HepG2 (cell line): ENCODE results near the gene AKAP6. TPM values are rescaled to one million over a fixed set of nuclear protein-coding genes. Genes with fewer than 3 reads are reported as not detected.
A peak's percentile ranks its signal among the peaks of the same experiment; 100 is the strongest.

Experiments
- BORCS8-MEF2B ChIP-seq: sonication (generic); formaldehyde crosslinking; IDR thresholded peaks from 2 replicates; pipeline ENCODE4 v1.8.0; 2022; ENCODE audit warnings: mild to moderate bottlenecking, missing genetic modification reagents
- BRD4 ChIP-seq: sonication (generic); formaldehyde crosslinking; IDR thresholded peaks from 2 replicates; pipeline ENCODE4 v1.4.0; 2020; ENCODE audit warnings: missing genetic modification reagents
- CHD4 ChIP-seq: fragments of 200-600 bp; sonication (generic); IDR thresholded peaks from 2 replicates; pipeline ENCODE4 v1.7.0; 2017; ENCODE audit warnings: mild to moderate bottlenecking, low read length, borderline replicate concordance
- DR1 ChIP-seq: sonication (generic); formaldehyde crosslinking; IDR thresholded peaks from 2 replicates; pipeline ENCODE4 v1.8.0; 2021; ENCODE audit warnings: mild to moderate bottlenecking, missing genetic modification reagents, inconsistent platforms
- FOXK1 ChIP-seq: sonication (generic); formaldehyde crosslinking; IDR thresholded peaks from 2 replicates; pipeline ENCODE4 v1.4.0; 2020; ENCODE audit warnings: low read depth, missing genetic modification reagents, borderline replicate concordance
- GATAD1 ChIP-seq: IDR thresholded peaks from 2 replicates; pipeline ENCODE4 v1.6.1; 2016; ENCODE audit warnings: missing genetic modification reagents, missing compliant biosample characterization
- HHEX ChIP-seq: IDR thresholded peaks from 2 replicates; pipeline ENCODE4 v1.6.1; 2016; ENCODE audit warnings: control low read depth
- HOXA5 ChIP-seq: sonication (generic); formaldehyde crosslinking; IDR thresholded peaks from 2 replicates; pipeline ENCODE4 v1.4.0; 2020; ENCODE audit warnings: missing genetic modification reagents
- IRF2 ChIP-seq: IDR thresholded peaks from 2 replicates; pipeline ENCODE4 v1.6.1; 2018; ENCODE audit warnings: missing genetic modification reagents, missing compliant biosample characterization
- MATR3 ChIP-seq: sonication (generic); formaldehyde crosslinking; IDR thresholded peaks from 2 replicates; pipeline ENCODE4 v1.4.0; 2020; ENCODE audit warnings: missing genetic modification reagents
- POGZ ChIP-seq: sonication (generic); formaldehyde crosslinking; IDR thresholded peaks from 2 replicates; pipeline ENCODE4 v1.4.0; 2020; ENCODE audit warnings: mild to moderate bottlenecking, missing genetic modification reagents
- RNF2 ChIP-seq: fragments of 450-650 bp; conservative IDR thresholded peaks from 2 replicates; pipeline ENCODE4 v1.6.1; 2016; ENCODE audit warnings: low read depth
- SMARCE1 ChIP-seq: fragments of 450-650 bp; IDR thresholded peaks from 2 replicates; pipeline ENCODE4 v1.6.1; 2017; ENCODE audit warnings: borderline replicate concordance
- THAP11 ChIP-seq: IDR thresholded peaks from 2 replicates; pipeline ENCODE4 v1.6.1; 2016; ENCODE audit warnings: missing biosample characterization, missing genetic modification reagents
- ZBTB4 ChIP-seq: sonication (generic); formaldehyde crosslinking; IDR thresholded peaks from 2 replicates; pipeline ENCODE4 v1.4.0; 2020; ENCODE audit warnings: missing genetic modification reagents, mild to moderate bottlenecking, borderline replicate concordance
- ZFX ChIP-seq: sonication (generic); formaldehyde crosslinking; IDR thresholded peaks from 2 replicates; pipeline ENCODE4 v1.4.0; 2020; ENCODE audit warnings: mild to moderate bottlenecking, low read depth, missing genetic modification reagents, moderate library complexity
- ZMYM4 ChIP-seq: sonication (generic); formaldehyde crosslinking; IDR thresholded peaks from 2 replicates; pipeline ENCODE4 v1.8.1; 2023; ENCODE audit warnings: mild to moderate bottlenecking, missing genetic modification reagents
- ZNF577 ChIP-seq: sonication (generic); formaldehyde crosslinking; IDR thresholded peaks from 2 replicates; pipeline ENCODE4 v1.4.0; 2020; ENCODE audit warnings: mild to moderate bottlenecking, low read depth, missing genetic modification reagents, borderline replicate concordance
- ZNF580 ChIP-seq: IDR thresholded peaks from 2 replicates; pipeline ENCODE4 v1.6.1; 2016; ENCODE audit warnings: low read depth, borderline replicate concordance
- ZNF619 ChIP-seq: sonication (generic); formaldehyde crosslinking; IDR thresholded peaks from 2 replicates; pipeline ENCODE4 v1.4.0; 2020; ENCODE audit warnings: mild to moderate bottlenecking, missing genetic modification reagents
- ZNF674 ChIP-seq: sonication (generic); formaldehyde crosslinking; IDR thresholded peaks from 2 replicates; pipeline ENCODE4 v1.5.0; 2020; ENCODE audit warnings: low read depth, mild to moderate bottlenecking, missing genetic modification reagents
- ZNF790 ChIP-seq: sonication (generic); formaldehyde crosslinking; IDR thresholded peaks from 2 replicates; pipeline ENCODE4 v1.8.0; 2022; ENCODE audit warnings: missing genetic modification reagents, mild to moderate bottlenecking, borderline replicate concordance
- polyA plus RNA-seq, 8 experiments: library from polyadenylated mRNA; depleted of rRNA in 3 of 8; stranded (reverse) in 7 of 8; unstranded in 1 of 8; fragments of >200 nt; fragmentation: Illumina TruSeq in 4 of 8; extraction: Trizol in 4 of 8; gene quantifications; 2 replicates each; pipeline versions ENCODE4 v1.2.1 to v1.2.3, GENCODE V29; 2011 to 2016; ENCODE audit warnings: low read depth in 4 of 8, missing spikeins in 1 of 8, mixed read lengths in 1 of 8; ENCODE audit not compliant: insufficient read depth in 1 of 8
- total RNA-seq, 5 experiments: library from RNA; depleted of rRNA; stranded (reverse); fragments of >200 nt; fragmentation: Illumina TruSeq; extraction: Trizol; gene quantifications; 2 replicates each; pipeline ENCODE4 v1.2.3, GENCODE V29; 2016; ENCODE audit warnings: low read depth in 1 of 5
- TF ChIP-seq, protein P1 (sequence below): IDR thresholded peaks from 2 replicates; pipeline ENCODE4 v1.6.1; 2018; ENCODE audit warnings: missing genetic modification reagents

Gene AKAP6
- total and polyA plus RNA-seq, 2 of the 13 experiments (the other 11 are each of a cell fraction or from before 2014, with no cell fraction given): 1.4 TPM

DNA sequence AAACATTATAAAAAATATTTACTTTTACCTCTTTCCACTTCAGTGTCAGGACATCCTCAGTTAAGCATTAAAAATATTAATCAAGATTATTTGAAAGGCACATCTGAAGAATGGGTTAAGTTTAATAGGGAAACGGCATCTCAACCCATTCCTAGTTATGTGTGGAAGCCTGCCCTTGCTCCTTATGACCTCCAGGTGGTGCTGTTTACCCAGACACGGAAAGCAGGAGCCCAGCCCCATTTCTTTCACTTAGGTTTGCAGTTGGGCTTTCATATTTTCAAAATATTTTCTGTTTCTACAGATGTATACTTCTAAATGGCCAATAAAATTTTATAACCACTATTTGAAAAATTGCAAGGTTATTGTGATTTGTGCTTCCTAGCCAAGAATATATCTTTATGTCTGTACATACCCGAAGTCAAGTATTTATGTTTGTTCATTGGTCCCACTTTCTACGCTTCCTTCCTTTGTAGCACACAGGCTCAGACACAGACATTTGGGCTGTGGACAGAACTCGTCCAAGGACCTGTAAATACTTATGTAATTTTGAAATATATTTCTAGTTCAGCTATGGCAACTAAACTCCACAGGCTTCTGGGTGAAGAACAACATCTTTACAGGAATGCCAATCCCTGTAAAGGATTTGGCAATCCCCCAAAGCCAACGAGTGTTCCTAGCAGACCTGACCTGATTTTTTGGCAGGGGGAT is 247.1 kb downstream of the AKAP6 start (continued):
- TF ChIP-seq, protein P1, sequence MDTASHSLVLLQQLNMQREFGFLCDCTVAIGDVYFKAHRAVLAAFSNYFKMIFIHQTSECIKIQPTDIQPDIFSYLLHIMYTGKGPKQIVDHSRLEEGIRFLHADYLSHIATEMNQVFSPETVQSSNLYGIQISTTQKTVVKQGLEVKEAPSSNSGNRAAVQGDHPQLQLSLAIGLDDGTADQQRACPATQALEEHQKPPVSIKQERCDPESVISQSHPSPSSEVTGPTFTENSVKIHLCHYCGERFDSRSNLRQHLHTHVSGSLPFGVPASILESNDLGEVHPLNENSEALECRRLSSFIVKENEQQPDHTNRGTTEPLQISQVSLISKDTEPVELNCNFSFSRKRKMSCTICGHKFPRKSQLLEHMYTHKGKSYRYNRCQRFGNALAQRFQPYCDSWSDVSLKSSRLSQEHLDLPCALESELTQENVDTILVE (CRISPR knock-in tag): peak; percentile 56; the same call in 1 of the 2 replicates
- TF ChIP-seq BRD4 (CRISPR knock-in tag) (no peak), THAP11 (CRISPR knock-in tag) (no peak; the same call in 1 of the 2 replicates), BORCS8-MEF2B (no peak), HHEX (CRISPR knock-in tag) (no peak), ZNF580 (CRISPR knock-in tag) (no peak), MATR3 (no peak), ZNF619 (CRISPR knock-in tag) (no peak), DR1 (no peak), POGZ (CRISPR knock-in tag) (no peak), ZMYM4 (CRISPR knock-in tag) (no peak), ZBTB4 (CRISPR knock-in tag) (no peak), RNF2 (no peak), ZNF577 (no peak), SMARCE1 (no peak), ZFX (CRISPR knock-in tag) (no peak), HOXA5 (CRISPR knock-in tag) (0 out of 2 replicates have a peak, but pooled peaks have one; percentile 45), FOXK1 (no peak), IRF2 (CRISPR knock-in tag) (peak; percentile 70), ZNF790 (CRISPR knock-in tag) (0 out of 2 replicates have a peak, but pooled peaks have one; percentile 65), CHD4 (no peak), GATAD1 (peak; percentile 35; the same call in 1 of the 2 replicates), ZNF674 (CRISPR knock-in tag) (no peak)
